NT2/D1 (cell line): ENCODE data around the gene GNA12.

ENCODE experiments used
- SUZ12 ChIP-seq: IDR thresholded peaks from 2 replicates; pipeline ENCODE4 v1.6.1; 2011; ENCODE audit not compliant: insufficient read length, insufficient read depth; ENCODE audit errors: extremely low read depth
- YY1 ChIP-seq: IDR thresholded peaks from 2 replicates; pipeline ENCODE4 v1.6.1; 2011; ENCODE audit not compliant: insufficient read length, insufficient read depth
- ZNF274 ChIP-seq: IDR thresholded peaks from 2 replicates; pipeline ENCODE4 v1.6.1; 2011; ENCODE audit warnings: mild to moderate bottlenecking, low read depth, low read length

GRCh38 chr7:2884161-2884560 is 40.1 kb upstream of the GNA12 start:
- no peak for TF ChIP-seq ZNF274
- TF ChIP-seq YY1 = no peak
- no peak for TF ChIP-seq SUZ12
